ENCODE results near the gene PHLDB2.

- no peak for TF ChIP-seq POLR2A (IDR thresholded peaks at IDR 0.05; ENCODE audit: low read length)
- TF ChIP-seq GATA1 (IDR thresholded peaks at IDR 0.05; ENCODE audit: low read depth, low read length) = no peak
Observed at GRCh38 chr3:111976254-111976653, 117.2 kb downstream of the PHLDB2 start.
